ENCODE results near the gene DTX4. TPM values are rescaled to one million over a fixed set of nuclear protein-coding genes. Genes with fewer than 3 reads are reported as not detected.

The DTX4 gene
- total RNA-seq, 1 donor from 2014 or later: 43.1 TPM

DNA sequence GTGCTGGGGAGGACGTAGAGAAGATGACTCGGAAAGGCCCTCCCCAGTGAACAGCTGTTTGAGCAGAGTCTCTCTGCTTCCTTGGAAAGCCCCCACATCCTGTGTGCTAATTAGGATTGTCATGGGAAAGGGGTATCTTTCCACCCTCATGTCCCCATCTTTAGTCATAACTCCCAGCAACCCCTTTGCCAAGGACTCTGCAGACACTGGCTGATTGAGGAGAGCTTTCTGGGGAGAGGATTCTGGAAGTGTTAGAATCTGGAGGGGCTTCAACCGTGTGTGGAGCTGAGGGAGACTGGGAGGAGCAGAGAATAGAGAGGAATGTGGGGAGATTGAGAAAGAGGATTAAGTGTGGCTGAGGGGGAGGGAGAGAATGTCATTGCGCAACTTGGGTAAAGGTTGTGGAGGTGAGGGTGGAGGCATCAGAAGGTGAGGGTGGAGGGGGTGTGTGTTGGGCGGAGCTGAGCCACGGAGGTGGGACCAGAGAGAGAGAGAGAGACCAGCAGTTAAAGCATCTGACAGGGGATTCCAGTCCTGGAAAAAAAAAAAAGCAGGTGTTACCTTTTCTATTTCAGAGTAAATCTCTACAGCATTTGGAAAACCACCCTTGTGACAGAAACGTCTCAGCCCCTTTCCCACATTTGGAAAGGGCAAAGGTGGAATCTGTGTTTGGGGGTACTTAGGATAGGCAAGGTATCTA, 2.2 kb downstream of the DTX4 start:
- H3K9me3 ChIP-seq: no peaks in the 10 kb centered on the region
- intact Hi-C loops (cut with DNase I): loop anchor here (5.0 kb wide), 1 partner anchor 113 kb away; no protein-coding TSS in a partner anchor
- TF ChIP-seq, protein P1, sequence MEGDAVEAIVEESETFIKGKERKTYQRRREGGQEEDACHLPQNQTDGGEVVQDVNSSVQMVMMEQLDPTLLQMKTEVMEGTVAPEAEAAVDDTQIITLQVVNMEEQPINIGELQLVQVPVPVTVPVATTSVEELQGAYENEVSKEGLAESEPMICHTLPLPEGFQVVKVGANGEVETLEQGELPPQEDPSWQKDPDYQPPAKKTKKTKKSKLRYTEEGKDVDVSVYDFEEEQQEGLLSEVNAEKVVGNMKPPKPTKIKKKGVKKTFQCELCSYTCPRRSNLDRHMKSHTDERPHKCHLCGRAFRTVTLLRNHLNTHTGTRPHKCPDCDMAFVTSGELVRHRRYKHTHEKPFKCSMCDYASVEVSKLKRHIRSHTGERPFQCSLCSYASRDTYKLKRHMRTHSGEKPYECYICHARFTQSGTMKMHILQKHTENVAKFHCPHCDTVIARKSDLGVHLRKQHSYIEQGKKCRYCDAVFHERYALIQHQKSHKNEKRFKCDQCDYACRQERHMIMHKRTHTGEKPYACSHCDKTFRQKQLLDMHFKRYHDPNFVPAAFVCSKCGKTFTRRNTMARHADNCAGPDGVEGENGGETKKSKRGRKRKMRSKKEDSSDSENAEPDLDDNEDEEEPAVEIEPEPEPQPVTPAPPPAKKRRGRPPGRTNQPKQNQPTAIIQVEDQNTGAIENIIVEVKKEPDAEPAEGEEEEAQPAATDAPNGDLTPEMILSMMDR (IDR thresholded peaks at IDR 0.05): no peak
- no peaks in the 10 kb centered on the region for H3K27me3 ChIP-seq
- peaks cover 11% of the 10 kb centered on the region for H3K4me1 ChIP-seq
- peak; percentile 86 for DNase-seq
- peak overlapping the region; percentile 74 for H3K4me3 ChIP-seq
- H3K27ac ChIP-seq: peak overlapping the region; percentile 82
- no peaks in the 10 kb centered on the region for H3K36me3 ChIP-seq
- peak; percentile 68 for ATAC-seq

DNA sequence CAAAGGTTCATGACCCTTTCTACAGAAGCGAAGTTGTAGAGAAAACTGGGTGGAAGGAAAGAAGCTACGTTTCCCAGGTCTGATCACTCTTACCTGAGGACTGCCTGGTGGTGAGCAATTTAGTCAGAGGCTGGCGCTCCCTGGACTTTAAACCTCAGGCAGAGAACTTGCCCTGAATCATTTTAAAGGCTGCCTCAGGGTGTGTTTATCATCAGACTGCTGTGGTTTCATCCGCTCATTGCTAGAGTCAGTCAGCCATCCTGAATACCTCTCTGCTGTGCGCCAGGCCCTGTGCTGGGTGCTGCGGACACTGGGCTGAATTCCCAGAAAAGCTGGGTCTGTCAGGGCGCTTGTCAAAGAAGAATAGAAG, 2.7 kb downstream of the DTX4 start:
- H3K36me3 ChIP-seq: no peaks in the 10 kb centered on the region
- intact Hi-C loops (cut with DNase I): loop anchor here (5.0 kb wide), 1 partner anchor 113 kb away; no protein-coding TSS in a partner anchor
- H3K4me3 ChIP-seq: no peak overlapping the region
- no peaks in the 10 kb centered on the region for H3K9me3 ChIP-seq
- H3K4me1 ChIP-seq: peaks cover 11% of the 10 kb centered on the region
- no peak for ATAC-seq
- H3K27me3 ChIP-seq: no peaks in the 10 kb centered on the region
- TF ChIP-seq, protein P1 (IDR thresholded peaks at IDR 0.05): no peak
- no peak for DNase-seq
- peak overlapping the region; percentile 63 for H3K27ac ChIP-seq

DNA sequence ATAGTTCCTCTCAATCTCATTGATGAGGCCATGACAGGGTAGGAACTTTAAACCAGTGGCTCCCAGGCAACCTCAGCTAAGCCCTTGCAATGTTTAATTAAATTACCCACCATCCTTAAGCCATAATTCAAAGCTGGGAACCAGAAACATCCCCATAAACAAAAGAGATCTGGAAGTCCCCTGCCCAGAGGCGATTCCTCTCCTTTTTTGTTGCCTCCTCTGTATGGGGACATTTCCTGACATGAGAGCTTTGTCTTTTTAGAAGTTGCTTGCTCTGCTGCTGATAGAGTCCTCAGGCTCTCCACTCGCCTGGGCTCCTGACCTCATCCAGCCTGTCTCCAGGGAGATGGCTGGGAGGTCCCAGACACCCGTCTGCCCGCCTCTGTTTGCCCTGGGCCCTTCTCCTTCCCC, 3.2 kb downstream of the DTX4 start:
- Histone ChIP-seq H3K4me3 (no peak overlapping the region), H3K4me1 (peaks cover 11% of the 10 kb centered on the region), H3K27ac (peak overlapping the region; percentile 63), H3K36me3 (no peaks in the 10 kb centered on the region), H3K27me3 (no peaks in the 10 kb centered on the region), H3K9me3 (no peaks in the 10 kb centered on the region)
- DNase-seq: peak; percentile 68
- ATAC-seq: peak; percentile 3
- intact Hi-C loops (cut with DNase I): no loop called here
- TF ChIP-seq, protein P1 (IDR thresholded peaks at IDR 0.05): no peak

GRCh38 chr11:59176330-59176729, 4.4 kb downstream of the DTX4 start:
- TF ChIP-seq, protein P1 (IDR thresholded peaks at IDR 0.05): no peak
- intact Hi-C loops (cut with DNase I): no loop called here
- Histone ChIP-seq H3K27me3 (no peaks in the 10 kb centered on the region), H3K4me1 (peaks cover 11% of the 10 kb centered on the region), H3K9me3 (no peaks in the 10 kb centered on the region), H3K4me3 (no peak overlapping the region), H3K27ac (no peak overlapping the region), H3K36me3 (no peaks in the 10 kb centered on the region)
- DNase-seq (no peak), ATAC-seq (no peak)

DNA sequence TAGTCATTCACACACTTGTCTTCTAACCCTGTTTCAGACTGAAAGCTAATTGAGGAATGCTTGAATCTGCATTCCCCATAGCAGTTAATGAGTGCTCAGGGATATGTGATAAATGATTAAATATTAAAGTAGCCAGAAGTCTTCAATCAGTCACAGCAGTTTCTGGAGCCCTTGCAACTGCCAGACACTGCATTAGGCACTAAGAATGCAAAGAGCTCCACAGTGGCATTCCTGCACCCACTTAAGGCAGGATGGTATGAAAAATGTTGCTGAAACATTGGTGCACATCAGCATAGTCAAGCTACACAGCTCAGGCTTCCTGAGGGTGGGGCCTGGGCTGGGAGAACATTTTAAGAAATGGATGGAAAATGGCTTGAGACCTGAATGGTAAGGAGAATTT, 6.5 kb downstream of the DTX4 start:
- no peak overlapping the region for H3K4me3 ChIP-seq
- peak; percentile 66 for ATAC-seq
- TF ChIP-seq, protein P1 (IDR thresholded peaks at IDR 0.05): no peak
- intact Hi-C loops (cut with DNase I): no loop called here
- peaks cover 11% of the 10 kb centered on the region for H3K4me1 ChIP-seq
- no peaks in the 10 kb centered on the region for H3K27me3 ChIP-seq
- no peaks in the 10 kb centered on the region for H3K9me3 ChIP-seq
- peaks cover 14% of the 10 kb centered on the region for H3K36me3 ChIP-seq
- peak overlapping the region; percentile 40 for H3K27ac ChIP-seq
- no peak for DNase-seq

All from upper lobe of right lung (tissue), 1 donor.